GM21360 (cell line): ENCODE measurements around the gene ZNF582.

ENCODE experiments used
- ATAC-seq: cut with Tn5 transposase; IDR thresholded peaks from one replicate; pipeline ENCODE4 v1.9.1; 2021; ENCODE audit warnings: mild to moderate bottlenecking, moderate library complexity; ENCODE audit not compliant: unreplicated experiment

The ZNF582 gene

GRCh38 chr19:56393119-56394012 is at the start of gene ZNF582:
Gene ZNF582 (minus strand): TSS chr19:56393534. CDS start chr19:56391752, 1,782 bp downstream.
- peak; percentile 93 for ATAC-seq

- no peak for ATAC-seq
These were observed 48.0 kb upstream of the ZNF582 start for GRCh38 chr19:56441206-56441792.

- ATAC-seq, result no peak
These were observed 30.6 kb upstream of the ZNF582 start for GRCh38 chr19:56423985-56424353.

GRCh38 chr19:56423276-56423984 is 30.1 kb upstream of the ZNF582 start:
- no peak for ATAC-seq

- no peak for ATAC-seq
These were observed 11.7 kb upstream of the ZNF582 start for GRCh38 chr19:56405062-56405461.

GRCh38 chr19:56404705-56405056 is 11.3 kb upstream of the ZNF582 start:
- ATAC-seq, result peak; percentile 7

GRCh38 chr19:56403764-56404704 is 10.7 kb upstream of the ZNF582 start, which contains the start of gene ZNF583:
Gene ZNF583 (plus strand): TSS chr19:56404332. CDS start chr19:56407115, 2,783 bp downstream.
- peak; percentile 86 for ATAC-seq

- ATAC-seq, result no peak
These were observed 9.9 kb upstream of the ZNF582 start for GRCh38 chr19:56403261-56403660.

GRCh38 chr19:56400485-56400884 is 7.2 kb upstream of the ZNF582 start:
- no peak for ATAC-seq

- no peak for ATAC-seq
These were observed 5.5 kb upstream of the ZNF582 start for GRCh38 chr19:56398809-56399208.

- ATAC-seq, result no peak
These were observed 9.3 kb downstream of the ZNF582 start for GRCh38 chr19:56383826-56384605.

GRCh38 chr19:56377105-56377924 is 16.0 kb downstream of the ZNF582 start:
- no peak for ATAC-seq

GRCh38 chr19:56372281-56372680 is 21.1 kb downstream of the ZNF582 start:
- ATAC-seq, result no peak

GRCh38 chr19:56369886-56370676 is 23.3 kb downstream of the ZNF582 start:
- ATAC-seq, result no peak

GRCh38 chr19:56367829-56368711 is 25.3 kb downstream of the ZNF582 start:
- peak; percentile 94 for ATAC-seq

GRCh38 chr19:56360841-56361240 is 32.5 kb downstream of the ZNF582 start:
- no peak for ATAC-seq

- ATAC-seq, result no peak
These were observed 36.4 kb downstream of the ZNF582 start for GRCh38 chr19:56356944-56357343.
